Right lobe of liver (tissue), 4 donors: ENCODE data around the gene STK32B.

Source experiments
- POLR2A ChIP-seq: fragments of 450-650 bp; IDR thresholded peaks from one replicate; pipeline ENCODE4 v1.6.1; 2017; ENCODE audit warnings: antibody characterized with exemption, mild to moderate bottlenecking
- TF ChIP-seq, protein P1 (sequence below), 4 donors: fragments of 200-600 bp in 3 of 4; fragments of 450-650 bp in 1 of 4; IDR thresholded peaks; one replicate each; pipeline versions ENCODE4 v1.5.1 to v1.8.0; 2016 to 2022; ENCODE audit warnings: antibody characterized with exemption in 4 of 4, mild to moderate bottlenecking in 2 of 4
- donor health status: DM: no; HTN: no; CAD: no.
- donor health status: DM: no; HTN: no; CAD: no.
- donor health status: DM: no; HTN: yes; CAD: no.

DNA sequence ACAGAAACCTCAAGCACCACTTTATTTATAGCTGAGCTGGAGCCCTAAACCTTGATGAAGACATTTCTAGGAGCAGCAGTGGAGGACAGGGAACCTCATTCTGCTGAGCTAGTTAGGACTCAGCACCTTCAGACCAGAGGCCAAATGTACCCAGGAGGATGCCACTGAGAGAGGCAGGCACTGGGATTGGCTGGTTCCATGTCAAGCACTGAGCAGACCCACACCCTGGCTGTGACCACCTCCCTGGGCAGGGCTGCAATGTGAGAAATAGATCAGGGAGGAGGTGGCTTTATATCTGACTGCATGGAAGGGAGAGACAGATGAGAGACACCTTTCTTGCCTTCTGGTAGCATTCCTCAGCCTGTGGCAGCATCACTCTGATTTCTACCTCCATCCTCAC lies 304.6 kb downstream of the STK32B start:
- TF ChIP-seq, protein P1, sequence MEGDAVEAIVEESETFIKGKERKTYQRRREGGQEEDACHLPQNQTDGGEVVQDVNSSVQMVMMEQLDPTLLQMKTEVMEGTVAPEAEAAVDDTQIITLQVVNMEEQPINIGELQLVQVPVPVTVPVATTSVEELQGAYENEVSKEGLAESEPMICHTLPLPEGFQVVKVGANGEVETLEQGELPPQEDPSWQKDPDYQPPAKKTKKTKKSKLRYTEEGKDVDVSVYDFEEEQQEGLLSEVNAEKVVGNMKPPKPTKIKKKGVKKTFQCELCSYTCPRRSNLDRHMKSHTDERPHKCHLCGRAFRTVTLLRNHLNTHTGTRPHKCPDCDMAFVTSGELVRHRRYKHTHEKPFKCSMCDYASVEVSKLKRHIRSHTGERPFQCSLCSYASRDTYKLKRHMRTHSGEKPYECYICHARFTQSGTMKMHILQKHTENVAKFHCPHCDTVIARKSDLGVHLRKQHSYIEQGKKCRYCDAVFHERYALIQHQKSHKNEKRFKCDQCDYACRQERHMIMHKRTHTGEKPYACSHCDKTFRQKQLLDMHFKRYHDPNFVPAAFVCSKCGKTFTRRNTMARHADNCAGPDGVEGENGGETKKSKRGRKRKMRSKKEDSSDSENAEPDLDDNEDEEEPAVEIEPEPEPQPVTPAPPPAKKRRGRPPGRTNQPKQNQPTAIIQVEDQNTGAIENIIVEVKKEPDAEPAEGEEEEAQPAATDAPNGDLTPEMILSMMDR (IDR thresholded peaks at IDR 0.05), result no peak
- TF ChIP-seq POLR2A, result no peak
